ENCODE data around the gene RAD51B. TPM values are rescaled to one million over a fixed set of nuclear protein-coding genes. Genes with fewer than 3 reads are reported as not detected.

The RAD51B gene
- total RNA-seq, 1 donor from 2014 or later = 16.7 TPM

DNA sequence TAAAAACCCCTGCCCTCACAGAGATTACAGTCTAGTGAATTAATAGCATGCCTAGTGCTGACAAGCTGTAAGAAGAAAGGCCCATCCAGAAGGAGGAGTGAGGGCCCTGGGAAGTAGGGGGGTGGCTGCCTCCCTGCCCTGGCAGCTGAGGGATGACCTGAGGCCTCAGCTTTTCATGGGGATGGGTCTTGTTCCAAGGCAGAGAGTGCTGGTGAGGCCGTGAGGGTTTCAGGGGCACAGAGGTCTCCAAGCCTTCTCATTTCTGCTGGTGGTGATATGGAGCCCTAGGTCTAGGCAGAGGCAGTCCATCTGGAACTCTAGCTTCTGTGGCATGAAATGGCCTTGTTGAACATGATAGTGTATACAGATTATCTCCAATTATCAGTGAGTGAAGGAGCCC lies 858.9 kb downstream of the RAD51B start:
- Mint-ChIP-seq H3K4me1 (peaks cover 42% of the 10 kb centered on the region), H3K9me3 (peaks cover 2% of the 10 kb centered on the region), H3K27me3 (ENCODE audit: low read depth) (no peaks in the 10 kb centered on the region), H3K4me3 (no peak overlapping the region), H3K36me3 (ENCODE audit: low read depth) (peaks cover 3% of the 10 kb centered on the region), H3K27ac (ENCODE audit: unreplicated experiment) (no peak overlapping the region)
- DNase-seq (ENCODE audit: low read depth, low spot score) = no peak
- TF ChIP-seq, protein P1, sequence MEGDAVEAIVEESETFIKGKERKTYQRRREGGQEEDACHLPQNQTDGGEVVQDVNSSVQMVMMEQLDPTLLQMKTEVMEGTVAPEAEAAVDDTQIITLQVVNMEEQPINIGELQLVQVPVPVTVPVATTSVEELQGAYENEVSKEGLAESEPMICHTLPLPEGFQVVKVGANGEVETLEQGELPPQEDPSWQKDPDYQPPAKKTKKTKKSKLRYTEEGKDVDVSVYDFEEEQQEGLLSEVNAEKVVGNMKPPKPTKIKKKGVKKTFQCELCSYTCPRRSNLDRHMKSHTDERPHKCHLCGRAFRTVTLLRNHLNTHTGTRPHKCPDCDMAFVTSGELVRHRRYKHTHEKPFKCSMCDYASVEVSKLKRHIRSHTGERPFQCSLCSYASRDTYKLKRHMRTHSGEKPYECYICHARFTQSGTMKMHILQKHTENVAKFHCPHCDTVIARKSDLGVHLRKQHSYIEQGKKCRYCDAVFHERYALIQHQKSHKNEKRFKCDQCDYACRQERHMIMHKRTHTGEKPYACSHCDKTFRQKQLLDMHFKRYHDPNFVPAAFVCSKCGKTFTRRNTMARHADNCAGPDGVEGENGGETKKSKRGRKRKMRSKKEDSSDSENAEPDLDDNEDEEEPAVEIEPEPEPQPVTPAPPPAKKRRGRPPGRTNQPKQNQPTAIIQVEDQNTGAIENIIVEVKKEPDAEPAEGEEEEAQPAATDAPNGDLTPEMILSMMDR (conservative IDR thresholded peaks at IDR 0.05) = no peak

DNA sequence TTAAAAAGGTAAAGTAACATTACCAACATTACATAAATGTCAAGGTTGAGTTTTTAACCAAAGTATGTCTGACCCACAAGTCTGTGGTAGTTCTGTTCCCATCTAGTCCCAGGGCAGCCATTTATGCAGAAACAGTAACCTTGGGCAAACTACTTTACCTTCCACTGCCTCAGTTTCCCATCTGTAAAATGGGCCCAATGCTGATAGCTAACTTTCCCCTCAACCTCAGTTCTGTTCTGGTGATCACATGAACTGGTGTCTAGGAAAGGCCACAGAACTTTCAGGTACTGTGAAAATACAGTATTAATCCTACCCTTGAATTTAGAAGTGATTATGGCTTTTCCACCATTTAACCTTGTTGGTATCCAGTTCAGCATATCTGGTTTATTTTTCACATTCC lies 859.7 kb downstream of the RAD51B start:
- Mint-ChIP-seq H3K27me3 (ENCODE audit: low read depth) (no peaks in the 10 kb centered on the region), H3K4me3 (no peak overlapping the region), H3K9me3 (peaks cover 2% of the 10 kb centered on the region), H3K36me3 (ENCODE audit: low read depth) (peaks cover 3% of the 10 kb centered on the region), H3K27ac (ENCODE audit: unreplicated experiment) (no peak overlapping the region), H3K4me1 (peaks cover 47% of the 10 kb centered on the region)
- DNase-seq (ENCODE audit: low read depth, low spot score) = no peak
- TF ChIP-seq, protein P1 (conservative IDR thresholded peaks at IDR 0.05) = no peak

DNA sequence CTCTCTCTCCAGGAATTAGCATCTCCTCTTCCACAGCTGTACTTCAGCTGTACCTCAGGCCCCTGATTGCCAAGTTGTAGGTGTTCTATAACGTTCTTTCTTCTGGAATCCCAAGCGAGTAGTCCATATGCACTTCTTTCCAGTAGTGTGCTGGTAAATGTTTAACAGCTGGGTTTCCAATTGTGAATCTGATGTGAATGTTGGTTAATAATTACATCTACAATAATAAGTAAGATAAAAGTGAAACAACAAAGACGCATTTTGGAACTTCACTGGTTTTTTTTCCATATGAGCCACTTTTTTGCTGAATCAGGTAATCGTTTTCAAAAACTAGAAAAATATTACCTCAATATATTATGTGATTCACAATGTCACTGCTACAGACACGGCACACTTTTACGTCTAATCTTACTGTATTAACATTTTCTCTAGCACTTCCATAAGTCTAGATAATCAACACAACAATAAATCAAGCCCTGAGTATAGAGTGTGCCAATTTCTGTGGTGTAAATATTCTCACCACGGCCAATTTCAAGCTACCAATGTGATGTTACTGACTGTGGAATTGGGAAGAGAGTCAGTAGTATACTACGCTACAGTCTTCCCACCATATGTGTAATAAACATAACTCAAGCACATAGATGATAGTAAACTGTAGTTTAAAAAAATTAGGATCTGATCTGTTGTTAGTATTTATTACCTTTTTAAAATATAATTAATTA lies 860.3 kb downstream of the RAD51B start:
- Mint-ChIP-seq H3K27me3 (ENCODE audit: low read depth) (no peaks in the 10 kb centered on the region), H3K4me1 (peaks cover 53% of the 10 kb centered on the region), H3K9me3 (peaks cover 2% of the 10 kb centered on the region), H3K27ac (ENCODE audit: unreplicated experiment) (no peak overlapping the region), H3K4me3 (no peak overlapping the region), H3K36me3 (ENCODE audit: low read depth) (peaks cover 3% of the 10 kb centered on the region)
- TF ChIP-seq, protein P1 (conservative IDR thresholded peaks at IDR 0.05) = no peak
- DNase-seq (ENCODE audit: low read depth, low spot score) = no peak

DNA sequence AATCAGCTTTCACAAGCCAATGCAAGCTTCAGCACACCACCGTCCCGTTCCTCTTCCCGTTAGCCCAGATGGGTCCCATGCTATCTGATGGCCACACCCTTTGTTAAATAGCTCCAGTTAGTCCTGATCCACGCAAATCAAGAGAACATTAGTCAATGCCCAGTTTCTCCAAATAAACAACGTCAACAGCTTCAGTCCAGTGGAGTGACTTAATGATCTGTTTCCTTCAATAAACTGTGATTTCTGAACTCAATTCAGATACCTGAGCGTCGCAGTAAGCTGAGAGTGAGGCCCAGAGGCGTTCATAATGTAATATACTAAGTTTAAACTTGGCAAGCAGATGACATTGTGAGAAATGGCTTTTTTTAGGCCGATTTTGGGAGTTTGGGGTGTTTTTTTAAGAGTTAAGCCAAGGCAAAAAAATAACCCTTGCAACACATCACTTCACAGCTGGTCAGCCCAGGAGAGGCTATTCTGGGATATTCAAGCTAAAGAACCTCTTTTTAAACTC lies 861.0 kb downstream of the RAD51B start:
- H3K9me3 Mint-ChIP-seq = peaks cover 2% of the 10 kb centered on the region
- H3K4me3 Mint-ChIP-seq = no peak overlapping the region
- DNase-seq (ENCODE audit: low read depth, low spot score) = no peak
- H3K27me3 Mint-ChIP-seq (ENCODE audit: low read depth) = no peaks in the 10 kb centered on the region
- H3K27ac Mint-ChIP-seq (ENCODE audit: unreplicated experiment) = no peak overlapping the region
- peaks cover 60% of the 10 kb centered on the region for H3K4me1 Mint-ChIP-seq
- peaks cover 3% of the 10 kb centered on the region for H3K36me3 Mint-ChIP-seq (ENCODE audit: low read depth)
- TF ChIP-seq, protein P1 (conservative IDR thresholded peaks at IDR 0.05) = no peak

DNA sequence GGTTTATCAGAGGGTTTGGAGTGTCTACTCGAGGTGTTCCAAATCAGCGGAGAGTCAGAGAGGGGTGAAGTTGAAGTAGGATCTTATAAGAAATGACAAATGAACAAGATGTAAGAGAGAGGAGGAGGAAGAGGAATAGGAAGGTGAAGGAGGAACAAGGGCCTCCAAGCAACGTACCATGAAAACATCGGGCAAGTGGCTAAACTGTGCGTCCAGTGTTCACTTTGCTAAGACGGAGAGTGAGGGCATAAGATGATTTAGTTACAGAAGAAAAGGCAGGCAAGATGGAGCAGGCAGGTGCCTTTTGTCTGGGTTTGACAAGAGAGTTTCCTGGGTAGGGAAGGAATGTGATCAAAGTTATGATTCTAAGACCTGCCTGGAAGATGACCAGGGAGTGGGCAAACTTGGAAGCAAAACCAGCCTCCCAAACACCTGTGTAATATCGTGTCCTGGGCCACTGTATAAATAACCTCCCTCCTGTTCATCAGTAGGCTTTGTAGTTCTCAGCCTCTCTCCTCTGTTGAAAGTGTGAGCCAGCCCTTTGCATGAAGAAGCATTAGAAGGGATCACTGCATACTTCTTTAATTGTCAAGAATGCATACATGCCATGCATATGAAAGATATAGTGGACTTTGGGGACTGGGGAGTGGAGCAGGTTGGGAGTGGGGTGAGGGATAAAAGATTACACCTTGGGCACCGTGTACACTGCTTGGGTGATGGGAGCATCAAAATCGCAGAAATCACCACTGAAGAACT lies 861.9 kb downstream of the RAD51B start:
- no peaks in the 10 kb centered on the region for H3K27me3 Mint-ChIP-seq (ENCODE audit: low read depth)
- H3K4me1 Mint-ChIP-seq = peaks cover 64% of the 10 kb centered on the region
- no peak overlapping the region for H3K27ac Mint-ChIP-seq (ENCODE audit: unreplicated experiment)
- peak overlapping the region; percentile 20 for H3K4me3 Mint-ChIP-seq
- peaks cover 2% of the 10 kb centered on the region for H3K9me3 Mint-ChIP-seq
- DNase-seq (ENCODE audit: low read depth, low spot score) = no peak
- peaks cover 3% of the 10 kb centered on the region for H3K36me3 Mint-ChIP-seq (ENCODE audit: low read depth)
- TF ChIP-seq, protein P1 (conservative IDR thresholded peaks at IDR 0.05) = no peak
